ENCODE data around the gene GTPBP1. TPM values are rescaled to one million over a fixed set of nuclear protein-coding genes. Genes with fewer than 3 reads are reported as not detected.

Gene GTPBP1
- total and polyA plus RNA-seq, 2 donors (not counting 1 experiment from before 2014, with no cell fraction given), result 77.8 to 174 TPM

GRCh38 chr22:38762551-38762983, 56.8 kb downstream of the GTPBP1 start:
- H3K4me1 ChIP-seq (ENCODE audit: control insufficient read depth in 2 of 2, insufficient read depth in 2 of 2, low read length in 2 of 2), result peaks cover 28 to 39% of the 10 kb centered on the region in 2 donors
- TF ChIP-seq CTCF (IDR thresholded peaks at IDR 0.05) (no peak), EZH2 (IDR thresholded peaks at IDR 0.05; ENCODE audit: borderline replicate concordance, insufficient read depth, low read depth, low read length, poor library complexity, severe bottlenecking) (no peak)
- H3K27me3 ChIP-seq (replicated peaks in 1 of 4; ENCODE audit: control extremely low read depth in 1 of 4, control insufficient read depth in 3 of 4, insufficient read depth in 4 of 4, low read length in 3 of 4), result no peaks in the 10 kb centered on the region
- Mint-ChIP-seq H3K27ac (no peak overlapping the region), H3K4me1 (peaks cover 23% of the 10 kb centered on the region), H3K4me3 (no peak overlapping the region), H3K27me3 (no peaks in the 10 kb centered on the region), H3K9me3 (ENCODE audit: insufficient read depth) (no peaks in the 10 kb centered on the region)
- no peak overlapping the region for H2AFZ ChIP-seq (ENCODE audit: insufficient read depth, low read depth, low read length, poor library complexity, severe bottlenecking)
- H3K9ac ChIP-seq (ENCODE audit: low read length), result no peak overlapping the region
- POLR2A ChIA-PET, result interaction anchor here (0.6 to 1.4 kb wide), 5 partner anchors 11 to 711 kb away, joined by 3 to 5 read pairs (median 3); no protein-coding TSS in a partner anchor
- ATAC-seq (ENCODE audit: low read depth) (no peak), DNase-seq (no peak)
- no peaks in the 10 kb centered on the region for H3K9me3 ChIP-seq (ENCODE audit: control extremely low read depth in 1 of 3, control insufficient read depth in 2 of 3, insufficient read depth in 1 of 3, low read length in 2 of 3)
- H3K79me2 ChIP-seq (ENCODE audit: control insufficient read depth, insufficient read depth, low read length), result no peaks in the 10 kb centered on the region
- intact Hi-C loops (cut with micrococcal nuclease), result no loop called here
- H3K4me3 ChIP-seq (ENCODE audit: control extremely low read depth in 1 of 5, extremely low read depth in 1 of 5, insufficient read depth in 1 of 5, low read depth in 2 of 5, low read length in 4 of 5), result no peak overlapping the region
- no peaks in the 10 kb centered on the region for H4K20me1 ChIP-seq (ENCODE audit: control insufficient read depth, insufficient read depth, low read length, poor library complexity, severe bottlenecking)
- no peaks in the 10 kb centered on the region for H3K36me3 ChIP-seq (replicated peaks in 1 of 2; ENCODE audit: control extremely low read depth in 1 of 2, control insufficient read depth in 1 of 2, extremely low read depth in 1 of 2, insufficient read depth in 2 of 2, low read length in 1 of 2)
- no peak overlapping the region for H3K27ac ChIP-seq (ENCODE audit: low read length in 2 of 2)
- WGBS (ENCODE audit: insufficient coverage), result 75% methylated on average over 7 of the region's 11 CpGs
- CTCF ChIA-PET, result interaction anchor here (1.3 to 1.5 kb wide), 2 partner anchors 11 to 39 kb away, joined by 3 to 5 read pairs; no protein-coding TSS in a partner anchor
- H3K4me2 ChIP-seq (replicated peaks; ENCODE audit: low read depth, low read length, poor library complexity, severe bottlenecking), result no peak overlapping the region

- Histone ChIP-seq H3K36me3 (replicated peaks in 1 of 2; ENCODE audit: control extremely low read depth in 1 of 2, control insufficient read depth in 1 of 2, extremely low read depth in 1 of 2, insufficient read depth in 2 of 2, low read length in 1 of 2) (no peaks in the 10 kb centered on the region), H3K79me2 (ENCODE audit: control insufficient read depth, insufficient read depth, low read length) (no peaks in the 10 kb centered on the region), H4K20me1 (ENCODE audit: control insufficient read depth, insufficient read depth, low read length, poor library complexity, severe bottlenecking) (no peaks in the 10 kb centered on the region), H3K4me3 (ENCODE audit: control extremely low read depth in 1 of 5, extremely low read depth in 1 of 5, insufficient read depth in 1 of 5, low read depth in 2 of 5, low read length in 4 of 5) (no peak overlapping the region), H3K9me3 (ENCODE audit: control extremely low read depth in 1 of 3, control insufficient read depth in 2 of 3, insufficient read depth in 1 of 3, low read length in 2 of 3) (no peaks in the 10 kb centered on the region), H3K9ac (ENCODE audit: low read length) (no peak overlapping the region), H2AFZ (ENCODE audit: insufficient read depth, low read depth, low read length, poor library complexity, severe bottlenecking) (no peak overlapping the region), H3K4me2 (replicated peaks; ENCODE audit: low read depth, low read length, poor library complexity, severe bottlenecking) (peak overlapping the region; percentile 19), H3K27ac (ENCODE audit: low read length in 2 of 2) (no peak overlapping the region), H3K4me1 (ENCODE audit: control insufficient read depth in 2 of 2, insufficient read depth in 2 of 2, low read length in 2 of 2) (peaks cover 3 to 4% of the 10 kb centered on the region in 2 donors), H3K27me3 (replicated peaks in 1 of 4; ENCODE audit: control extremely low read depth in 1 of 4, control insufficient read depth in 3 of 4, insufficient read depth in 4 of 4, low read length in 3 of 4) (no peaks in the 10 kb centered on the region)
- CTCF ChIA-PET, result interaction anchor here (0.7 to 7.0 kb wide), 21 partner anchors 7 to 949 kb away, joined by 3 to 81 read pairs (median 4); no protein-coding TSS in a partner anchor
- TF ChIP-seq CTCF (IDR thresholded peaks at IDR 0.05) (peak; percentile 72), EZH2 (IDR thresholded peaks at IDR 0.05; ENCODE audit: borderline replicate concordance, insufficient read depth, low read depth, low read length, poor library complexity, severe bottlenecking) (no peak)
- ATAC-seq (ENCODE audit: low read depth) (peak; percentile 50), DNase-seq (peak; percentile 58)
- intact Hi-C loops (cut with micrococcal nuclease), result loop anchor here (1.0 kb wide), 1 partner anchor 33 kb away; no protein-coding TSS in a partner anchor
- POLR2A ChIA-PET, result interaction anchor here (0.7 to 1.0 kb wide), 3 partner anchors 10 to 105 kb away, joined by 3 to 6 read pairs (median 5); no protein-coding TSS in a partner anchor
- peaks cover 6% of the 10 kb centered on the region for H3K4me1 Mint-ChIP-seq
- WGBS (ENCODE audit: insufficient coverage), result 61% methylated on average over 11 of the region's 14 CpGs
- no peak overlapping the region for H3K4me3 Mint-ChIP-seq
- H3K9me3 Mint-ChIP-seq (ENCODE audit: insufficient read depth), result no peaks in the 10 kb centered on the region
- H3K27ac Mint-ChIP-seq, result no peak overlapping the region
- H3K27me3 Mint-ChIP-seq, result no peaks in the 10 kb centered on the region
Observed at GRCh38 chr22:38766076-38766777, 60.5 kb downstream of the GTPBP1 start.
